ENCODE data around the gene FNIP1. TPM values are rescaled to one million over a fixed set of nuclear protein-coding genes. Genes with fewer than 3 reads are reported as not detected.
"Not testable (repeated sequence)": the region's sequence is repeated elsewhere in the genome, so short reads cannot be mapped to it uniquely, and the experiment has no call there.

Gene FNIP1
- polyA plus RNA-seq, 4 donors: 13.8 to 21.6 (median 15.5) TPM

DNA sequence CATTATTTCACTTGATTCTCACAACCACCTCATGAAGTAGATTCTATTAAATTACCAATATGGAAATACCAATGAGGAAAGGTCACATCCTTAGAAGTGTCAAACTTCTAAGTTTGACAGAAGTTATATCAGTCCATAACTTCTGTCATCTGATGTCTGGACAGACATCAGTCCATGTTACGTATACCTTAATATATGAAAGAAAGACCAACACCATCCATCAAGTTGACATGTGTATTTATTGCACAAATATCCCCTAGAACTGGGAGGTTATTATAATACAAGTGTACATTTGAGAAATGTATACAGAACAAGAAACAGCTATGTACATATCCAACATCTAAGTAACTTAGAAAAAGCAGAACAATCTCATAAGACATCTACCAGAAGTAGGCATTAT is 155.3 kb downstream of the FNIP1 start:
- no peak for DNase-seq (ENCODE audit: low read depth in 4 of 4, low spot score in 2 of 4)

DNA sequence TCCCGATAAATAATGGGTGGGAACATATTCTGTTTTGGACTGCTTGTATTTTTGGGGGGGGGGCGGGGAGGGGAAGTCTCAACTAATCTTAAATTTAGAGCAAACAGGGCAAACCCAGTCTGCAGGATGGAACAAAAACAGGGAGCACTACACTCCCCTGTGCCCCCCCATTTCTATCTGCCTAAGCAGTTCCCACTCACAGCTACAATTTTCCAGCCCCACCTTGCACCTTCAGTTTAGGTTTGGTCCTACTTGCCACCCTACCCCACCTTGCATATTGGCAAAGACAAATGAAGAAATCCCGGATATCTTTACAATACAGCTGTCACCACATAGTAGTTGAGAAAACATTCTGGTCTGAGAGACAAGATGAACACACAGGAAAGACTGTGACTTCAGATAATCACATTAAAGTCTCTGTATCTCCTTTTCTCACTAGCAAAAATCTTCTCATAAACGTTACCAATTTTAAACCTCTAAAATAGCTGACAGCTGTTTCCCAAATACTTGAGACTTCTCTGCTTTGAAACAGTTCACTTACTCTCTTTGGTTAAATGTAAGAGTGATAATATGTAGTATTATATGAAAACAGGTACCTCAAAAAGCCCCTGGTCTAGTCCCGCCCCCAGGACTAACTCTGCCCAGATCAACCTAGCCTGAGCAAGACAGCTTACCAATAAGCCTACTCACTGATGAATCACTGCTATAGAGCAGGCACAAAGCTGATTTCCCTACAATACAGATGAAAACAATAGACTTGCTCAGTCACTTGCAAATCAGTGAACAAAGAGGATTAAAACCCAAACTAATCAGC is 156.6 kb downstream of the FNIP1 start:
- DNase-seq (ENCODE audit: low read depth in 4 of 4, low spot score in 2 of 4): no peak

GRCh38 chr5:131639148-131639547 is 157.7 kb downstream of the FNIP1 start:
- DNase-seq (ENCODE audit: low read depth in 4 of 4, low spot score in 2 of 4): no peak

DNA sequence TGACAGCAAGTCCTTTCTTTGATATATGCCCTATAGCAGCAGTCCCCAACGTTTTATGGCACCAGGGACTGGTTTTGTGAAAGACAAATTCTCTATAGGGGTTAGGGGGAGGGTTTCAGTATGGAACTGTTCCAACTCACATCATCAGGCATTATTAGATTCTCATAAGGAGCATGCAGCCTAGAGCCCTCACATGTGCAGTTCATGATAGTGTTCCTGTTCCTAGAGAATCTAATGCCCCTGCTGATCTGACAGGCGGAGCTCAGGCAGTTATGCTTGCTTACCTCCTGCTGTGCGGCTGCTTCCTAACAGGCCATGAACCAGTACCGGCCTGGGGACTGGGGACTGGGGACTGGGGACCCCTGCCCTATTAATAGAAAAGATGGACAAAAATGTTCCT is 159.1 kb downstream of the FNIP1 start:
- no peak for DNase-seq (ENCODE audit: low read depth in 4 of 4, low spot score in 2 of 4)

DNA sequence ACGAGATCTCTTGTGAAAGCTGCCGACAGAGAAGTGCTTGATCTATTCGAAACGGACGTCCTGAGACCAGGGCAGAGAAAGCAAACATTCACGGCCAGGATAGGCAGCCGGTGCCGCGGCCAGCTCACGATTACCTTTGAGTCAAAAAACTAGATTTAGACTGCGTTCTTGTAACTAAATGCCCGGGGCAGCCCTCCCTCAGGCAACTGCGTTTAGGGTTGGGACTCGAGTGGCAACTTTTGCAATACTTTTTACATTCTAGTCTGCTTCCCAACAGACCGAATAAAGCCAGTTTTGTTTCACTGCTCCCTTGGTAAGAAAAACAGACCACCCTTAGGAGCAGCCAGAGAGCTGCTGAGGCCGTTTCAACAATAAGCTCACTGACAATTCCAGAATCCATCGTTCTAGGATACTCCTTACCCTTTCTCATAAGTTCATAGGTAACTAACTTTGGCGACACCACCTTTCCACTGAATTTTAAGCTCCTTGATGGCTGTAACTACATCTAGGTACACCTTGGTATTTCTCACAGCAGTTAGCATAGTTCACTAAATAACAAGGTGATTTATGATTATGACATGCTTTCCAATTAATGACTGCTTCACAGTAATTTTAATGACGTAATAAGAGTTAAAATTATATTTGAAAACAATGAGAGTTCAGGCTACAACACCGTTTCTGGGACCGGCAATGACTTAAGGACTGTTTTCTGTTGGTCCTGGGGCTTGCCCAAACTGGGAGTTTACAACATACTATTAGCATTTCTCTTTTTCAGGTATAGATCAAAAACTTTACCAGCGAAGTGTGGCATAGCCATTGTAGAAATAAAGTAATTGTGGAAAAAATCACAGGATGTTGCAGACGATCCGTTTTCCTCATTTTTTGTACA is 160.9 kb downstream of the FNIP1 start:
- peak; percentile 27 to 60 (median 53) for DNase-seq (ENCODE audit: low read depth in 4 of 4, low spot score in 2 of 4)

- DNase-seq (ENCODE audit: low read depth in 4 of 4, low spot score in 2 of 4): peak; percentile 99
These were observed 161.7 kb downstream of the FNIP1 start, which contains the start of gene RAPGEF6 for GRCh38 chr5:131634996-131635683. Gene RAPGEF6 (minus strand): TSS chr5:131635229. CDS start chr5:131635030, 199 bp downstream.

DNA sequence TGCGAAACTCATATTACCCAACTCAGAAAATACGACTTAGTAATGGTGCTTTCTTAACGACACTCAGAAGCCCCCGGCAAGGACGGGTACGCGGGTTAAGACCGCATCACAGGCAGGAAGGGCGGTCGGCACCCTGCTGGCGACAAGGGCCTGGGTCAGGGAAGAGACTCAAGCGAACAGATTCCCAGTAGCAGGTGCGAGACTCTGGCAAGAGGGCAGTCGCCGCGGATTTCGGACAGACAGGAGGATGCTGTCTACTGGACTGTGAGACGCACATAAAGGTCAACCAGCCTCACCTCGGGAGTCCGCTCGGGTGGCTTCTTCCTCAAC is 162.2 kb downstream of the FNIP1 start:
- DNase-seq (ENCODE audit: low read depth in 4 of 4, low spot score in 2 of 4): peak in 3 of 4 donors; percentile 26 to 48 (median 31)

DNA sequence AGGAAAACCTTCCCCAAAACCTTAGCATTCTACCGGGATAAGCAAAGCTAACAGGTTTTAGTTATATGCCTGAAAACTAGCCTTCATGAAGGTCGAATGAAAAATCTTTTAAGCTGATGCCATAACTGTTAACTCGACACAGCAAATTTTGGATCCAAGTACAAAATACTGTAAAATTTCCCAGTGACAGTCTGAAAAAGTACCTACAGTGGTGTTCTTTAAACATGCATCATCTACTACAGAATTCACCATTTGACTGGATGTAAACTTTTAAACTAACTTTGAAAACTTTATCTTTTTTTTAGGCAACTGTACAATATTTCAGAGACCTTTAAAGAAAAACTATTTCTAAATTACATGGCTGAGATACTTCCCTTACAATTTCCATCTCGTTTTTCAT is 162.6 kb downstream of the FNIP1 start:
- DNase-seq (ENCODE audit: low read depth in 4 of 4, low spot score in 2 of 4): no peak

DNA sequence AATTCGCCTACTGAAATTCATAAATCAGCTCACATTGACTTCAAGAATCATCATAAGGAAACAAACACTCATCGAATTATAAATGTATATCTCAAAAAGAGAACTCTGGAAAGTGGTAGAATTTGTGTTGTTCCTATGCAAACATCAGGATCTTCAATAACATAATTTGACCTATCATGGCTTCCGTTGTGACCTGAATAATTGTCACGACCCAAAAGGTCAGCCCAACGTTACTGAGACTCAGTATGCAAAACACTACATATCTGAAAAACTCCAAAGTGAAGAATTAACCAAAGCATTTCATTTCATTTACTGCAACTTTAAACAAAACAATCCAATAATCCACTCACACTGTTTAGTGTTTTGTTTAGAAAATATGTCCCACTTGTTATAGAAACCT is 163.0 kb downstream of the FNIP1 start:
- DNase-seq (ENCODE audit: low read depth in 4 of 4, low spot score in 2 of 4): no peak

DNA sequence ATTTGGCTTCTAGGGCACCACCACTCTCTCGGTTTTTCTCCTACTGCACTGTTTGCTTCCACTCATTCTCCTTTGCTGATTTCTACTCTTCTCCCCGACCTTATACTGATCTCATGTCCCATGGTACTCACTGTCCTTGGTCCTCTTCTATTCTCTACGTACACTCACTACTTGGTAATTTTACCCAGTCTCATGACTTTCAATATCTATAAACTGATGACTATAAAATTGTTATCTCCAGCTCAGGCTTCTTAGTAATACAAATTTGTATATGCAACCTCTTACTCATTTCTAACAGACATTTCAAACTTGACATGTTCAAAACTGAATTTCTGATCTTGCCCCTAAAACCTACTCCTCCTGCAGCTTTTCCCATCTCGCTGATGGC is 165.9 kb downstream of the FNIP1 start:
- no peak for DNase-seq (ENCODE audit: low read depth in 4 of 4, low spot score in 2 of 4)

DNA sequence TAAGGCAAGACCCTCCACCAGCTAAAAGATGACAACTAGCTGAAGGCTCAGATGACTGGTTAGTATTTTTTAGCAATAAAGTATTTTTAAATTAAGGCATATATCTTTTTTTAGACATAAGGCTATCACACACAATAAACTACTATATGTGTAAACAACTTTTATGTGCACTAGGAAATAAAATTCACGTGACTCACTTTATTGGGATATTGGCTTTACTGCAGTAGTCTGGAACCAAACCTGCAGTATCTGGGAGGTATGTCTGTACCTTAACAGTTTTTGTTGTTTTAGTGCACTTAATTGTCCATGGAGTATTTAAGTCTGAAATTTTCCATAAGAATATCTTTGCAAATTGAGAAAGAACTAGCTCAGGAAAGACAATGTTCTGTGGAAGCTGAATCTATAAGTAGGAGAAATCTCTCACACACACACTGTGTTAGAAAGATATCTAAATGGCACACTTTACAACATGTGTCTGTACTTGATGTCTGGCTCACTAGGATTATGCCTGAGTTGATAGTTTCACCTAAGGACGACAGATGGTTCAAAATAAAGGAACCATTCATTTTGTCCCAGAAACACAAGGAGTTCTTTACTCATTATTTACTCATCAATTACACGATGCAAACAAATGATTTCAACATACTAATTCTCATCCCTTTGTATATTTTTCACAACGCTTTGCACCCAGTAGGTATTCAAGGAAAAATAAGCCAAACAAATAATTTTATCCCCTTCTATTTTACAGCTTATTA is 166.4 kb downstream of the FNIP1 start:
- no peak for DNase-seq (ENCODE audit: low read depth in 4 of 4, low spot score in 2 of 4)

- DNase-seq (ENCODE audit: low read depth in 4 of 4, low spot score in 2 of 4): no peak
These were observed 167.8 kb downstream of the FNIP1 start for GRCh38 chr5:131628990-131629389.

- no peak for DNase-seq (ENCODE audit: low read depth in 4 of 4, low spot score in 2 of 4)
These were observed 169.5 kb downstream of the FNIP1 start for GRCh38 chr5:131627207-131627865.

- DNase-seq (ENCODE audit: low read depth in 4 of 4, low spot score in 2 of 4): no peak
These were observed 174.2 kb downstream of the FNIP1 start for GRCh38 chr5:131622633-131623032.

DNA sequence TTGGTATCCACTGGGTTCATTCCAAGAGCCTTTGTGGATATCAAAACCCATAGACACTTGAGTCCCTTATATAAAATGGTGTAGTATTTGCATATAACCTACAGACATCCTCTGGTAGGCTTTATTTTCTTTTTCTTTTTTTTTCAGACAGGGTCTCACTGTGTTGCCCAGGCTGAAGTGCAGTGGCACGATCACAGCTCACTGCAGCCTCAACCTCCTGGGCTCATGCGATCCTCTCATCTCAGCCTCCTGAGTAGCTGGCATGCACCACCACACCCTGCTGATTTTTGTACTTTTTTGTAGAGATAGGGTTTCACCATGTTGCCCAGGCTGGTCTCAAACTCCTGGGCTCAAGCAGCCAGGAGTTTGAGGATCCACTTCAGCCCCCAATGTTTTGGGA is 175.7 kb downstream of the FNIP1 start:
- DNase-seq (ENCODE audit: low read depth in 4 of 4, low spot score in 2 of 4): not testable (repeated sequence)

DNA sequence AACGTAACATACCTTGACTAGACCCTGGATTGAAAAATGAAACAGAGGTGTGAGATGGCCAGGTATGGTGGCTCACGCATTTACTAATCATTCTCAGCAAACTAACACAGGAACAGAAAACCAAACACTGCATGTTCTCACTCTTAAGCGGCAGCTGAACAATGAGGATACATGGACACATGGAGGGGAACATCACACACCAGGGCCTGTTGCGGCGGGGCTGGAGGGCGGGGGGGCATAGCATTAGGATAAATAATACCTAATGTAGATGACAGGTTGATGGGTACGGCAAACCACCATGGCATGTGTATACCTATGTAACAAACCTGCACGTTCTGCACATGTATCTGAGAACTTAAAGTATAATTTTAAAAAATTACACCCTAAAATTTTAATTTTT is 177.7 kb downstream of the FNIP1 start:
- no peak for DNase-seq (ENCODE audit: low read depth in 4 of 4, low spot score in 2 of 4)

GRCh38 chr5:131617140-131617822 is 179.5 kb downstream of the FNIP1 start:
- DNase-seq (ENCODE audit: low read depth in 4 of 4, low spot score in 2 of 4): no peak

DNA sequence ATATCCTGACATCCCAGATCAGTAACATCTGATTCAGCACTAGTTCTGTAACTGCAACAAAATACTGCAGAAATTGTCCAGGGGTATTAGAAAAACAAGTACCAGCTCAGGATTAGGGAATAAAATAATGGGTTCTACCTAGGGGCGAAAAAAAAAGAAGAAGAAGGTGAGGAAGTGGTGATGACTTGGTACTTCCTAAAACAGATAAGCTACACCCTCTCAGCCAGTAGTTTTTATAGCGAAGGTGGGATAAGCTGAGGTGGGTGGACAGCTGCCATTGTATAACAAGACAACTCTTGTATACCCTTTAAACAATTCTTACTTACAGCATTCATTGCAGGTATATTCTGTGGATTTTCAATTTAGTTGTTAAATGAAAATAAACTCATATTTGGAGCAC is 180.9 kb downstream of the FNIP1 start:
- DNase-seq (ENCODE audit: low read depth in 4 of 4, low spot score in 2 of 4): no peak

DNA sequence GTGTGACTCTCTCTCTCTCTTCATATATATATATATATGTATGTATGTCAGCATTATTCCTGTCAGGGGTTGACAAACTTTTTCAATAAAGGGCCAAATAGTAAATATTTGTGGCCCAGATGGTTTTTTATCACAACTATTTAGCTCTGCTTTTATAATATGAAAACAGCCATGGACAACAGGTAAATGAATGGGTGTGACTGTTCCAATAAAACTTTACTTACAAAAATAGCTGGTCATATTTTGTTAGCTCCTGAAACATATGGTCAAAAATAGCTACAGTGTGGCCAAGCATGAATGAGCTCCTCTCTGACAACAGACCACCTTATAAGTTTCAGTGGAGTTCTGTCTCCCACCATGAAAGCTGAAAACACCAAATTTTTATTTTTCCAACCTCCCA is 183.4 kb downstream of the FNIP1 start:
- DNase-seq (ENCODE audit: low read depth in 4 of 4, low spot score in 2 of 4): no peak

- DNase-seq (ENCODE audit: low read depth in 4 of 4, low spot score in 2 of 4): no peak
These were observed 185.8 kb downstream of the FNIP1 start for GRCh38 chr5:131611064-131611381.

Data from left renal cortex interstitium (tissue), 4 donors.